Gastrocnemius medialis (tissue), 4 donors: Measurements from ENCODE around the gene GRIK3. TPM values are rescaled to one million over a fixed set of nuclear protein-coding genes. Genes with fewer than 3 reads are reported as not detected.
"Not testable (repeated sequence)": the region's sequence is repeated elsewhere in the genome, so short reads cannot be mapped to it uniquely, and the experiment has no call there.

ENCODE experiments used
- ATAC-seq, 2 donors: fragments of 150-250 bp; one replicate each; pipeline ENCODE4 v1.9.1; 2016
- DNase-seq, 2 donors: peaks; one replicate each; pipeline ENCODE4 v3.0.0-alpha.2; 2019
- H3K27ac ChIP-seq, 4 donors: fragments of 200-600 bp; sonication (generic); 1 replicate in 1 of 4; 2 replicates in 3 of 4; pipeline ENCODE4 v1.5.1; 2016 to 2018; ENCODE audit warnings: mild to moderate bottlenecking in 2 of 4, moderate library complexity in 1 of 4
- H3K27me3 ChIP-seq, 3 donors: fragments of 200-600 bp; sonication (generic) in 2 of 3; 1 replicate in 1 of 3; 2 replicates in 2 of 3; pipeline versions ENCODE4 v1.5.1 to v1.6.0; 2016 to 2019; ENCODE audit warnings: mild to moderate bottlenecking in 1 of 3, moderate library complexity in 1 of 3
- H3K36me3 ChIP-seq, 2 donors: fragments of 200-600 bp; sonication (generic) in 1 of 2; one replicate each; pipeline ENCODE4 v1.5.1; 2017 to 2018
- H3K4me1 ChIP-seq, 2 donors: fragments of 200-600 bp; sonication (generic) in 1 of 2; one replicate each; pipeline ENCODE4 v1.5.1; 2016 to 2017; ENCODE audit warnings: mild to moderate bottlenecking in 2 of 2
- H3K4me3 ChIP-seq, 4 donors: fragments of 200-600 bp; sonication (generic) in 3 of 4; 1 replicate in 1 of 4; 2 replicates in 3 of 4; pipeline ENCODE4 v1.5.1; 2016 to 2019; ENCODE audit warnings: mild to moderate bottlenecking in 2 of 4
- H3K9me3 ChIP-seq, 3 donors: fragments of 200-600 bp; sonication (generic) in 2 of 3; 1 replicate in 1 of 3; 2 replicates in 2 of 3; pipeline ENCODE4 v1.5.1; 2016 to 2019
- CTCF ChIP-seq, 5 experiments: fragments of 450-650 bp in 3 of 5; fragments of 200-600 bp in 2 of 5; sonication (generic) in 2 of 5; IDR thresholded peaks in 4 of 5; conservative IDR thresholded peaks in 1 of 5; 1 replicate in 4 of 5; 2 replicates in 1 of 5; pipeline ENCODE4 v1.5.1; 2016 to 2019; ENCODE audit warnings: antibody characterized with exemption in 5 of 5, mild to moderate bottlenecking in 3 of 5, moderate library complexity in 3 of 5
- POLR2A ChIP-seq, 2 donors: fragments of 450-650 bp; IDR thresholded peaks; one replicate each; pipeline ENCODE4 v1.6.1; 2017; ENCODE audit warnings: antibody characterized with exemption in 2 of 2, mild to moderate bottlenecking in 2 of 2, moderate library complexity in 2 of 2
- in situ Hi-C, 4 donors: fragments of 200-750 bp; cut with MboI; loops; one replicate each; pipeline versions ENCODE4 v1.15.0 to v1.8.0; 2017; ENCODE audit warnings: low sequenced_read_pairs in 4 of 4
- intact Hi-C: fragments of 100-400 bp; cut with DNase I; formaldehyde crosslinking; loops from one replicate; pipeline ENCODE4 v1.15.1; 2023; ENCODE audit warnings: low total_unique reads
- total RNA-seq, 4 donors: library from RNA; depleted of rRNA; stranded (reverse); fragments of >200 nt; gene quantifications; one replicate each; pipeline versions ENCODE4 v1.1.0 to v1.2.3, GENCODE V29; 2016

GRIK3 gene
- total RNA-seq, 4 donors from 2014 or later: 0.13 to 0.22 (median 0.13) TPM; not detected in 1

- no peak overlapping the region for H3K27ac ChIP-seq
- no peak overlapping the region for H3K4me3 ChIP-seq
- no peak for DNase-seq
- H3K4me1 ChIP-seq: no peaks in the 10 kb centered on the region
- in situ Hi-C loops (no loop called here), intact Hi-C loops (no loop called here)
- no peaks in the 10 kb centered on the region for H3K36me3 ChIP-seq
- no peak for ATAC-seq
- TF ChIP-seq POLR2A (IDR thresholded peaks at IDR 0.05) (no peak), CTCF (IDR thresholded peaks at IDR 0.05 in 4 of 5, conservative IDR thresholded peaks at IDR 0.05 in 1 of 5) (no peak)
- no peaks in the 10 kb centered on the region for H3K9me3 ChIP-seq
- peaks cover 8 to 38% (median 12%) of the 10 kb centered on the region in 3 donors for H3K27me3 ChIP-seq
Observed at GRCh38 chr1:36771240-36771639, 263.1 kb downstream of the GRIK3 start.

- no peak for TF ChIP-seq POLR2A (IDR thresholded peaks at IDR 0.05)
- TF ChIP-seq CTCF (IDR thresholded peaks at IDR 0.05 in 4 of 5, conservative IDR thresholded peaks at IDR 0.05 in 1 of 5): no peak
- Histone ChIP-seq H3K36me3 (no peaks in the 10 kb centered on the region), H3K9me3 (no peaks in the 10 kb centered on the region), H3K4me3 (no peak overlapping the region), H3K27ac (no peak overlapping the region), H3K4me1 (no peaks in the 10 kb centered on the region), H3K27me3 (peaks cover 8 to 38% (median 12%) of the 10 kb centered on the region in 3 donors)
- DNase-seq: no peak
- intact Hi-C loops: no loop called here
- no peak for ATAC-seq
- in situ Hi-C loops: no loop called here
Observed at GRCh38 chr1:36769886-36770830, 264.2 kb downstream of the GRIK3 start.

- Histone ChIP-seq H3K4me1 (no peaks in the 10 kb centered on the region), H3K9me3 (no peaks in the 10 kb centered on the region), H3K36me3 (no peaks in the 10 kb centered on the region), H3K4me3 (no peak overlapping the region), H3K27me3 (peaks cover 2 to 34% (median 12%) of the 10 kb centered on the region in 3 donors), H3K27ac (no peak overlapping the region)
- DNase-seq (no peak), ATAC-seq (no peak)
- intact Hi-C loops: no loop called here
- TF ChIP-seq CTCF (IDR thresholded peaks at IDR 0.05 in 4 of 5, conservative IDR thresholded peaks at IDR 0.05 in 1 of 5): no peak
- no peak for TF ChIP-seq POLR2A (IDR thresholded peaks at IDR 0.05)
- in situ Hi-C loops: no loop called here
Observed at GRCh38 chr1:36768486-36769178, 265.7 kb downstream of the GRIK3 start.

- H3K36me3 ChIP-seq, H3K4me1 ChIP-seq, H3K9me3 ChIP-seq, in situ Hi-C loops, intact Hi-C loops, ATAC-seq, DNase-seq, H3K27ac ChIP-seq, H3K4me3 ChIP-seq: not testable (repeated sequence)
- H3K27me3 ChIP-seq: peaks cover 0 to 26% (median 7%) of the 10 kb centered on the region in 3 donors
Observed at GRCh38 chr1:36767429-36767828, 266.9 kb downstream of the GRIK3 start.

- Histone ChIP-seq H3K27me3 (peaks cover 0 to 21% (median 7%) of the 10 kb centered on the region in 3 donors), H3K4me3 (no peak overlapping the region), H3K9me3 (no peaks in the 10 kb centered on the region), H3K36me3 (no peaks in the 10 kb centered on the region), H3K27ac (no peak overlapping the region), H3K4me1 (no peaks in the 10 kb centered on the region)
- ATAC-seq: no peak
- intact Hi-C loops (no loop called here), in situ Hi-C loops (no loop called here)
- TF ChIP-seq POLR2A (IDR thresholded peaks at IDR 0.05): no peak
- TF ChIP-seq CTCF (IDR thresholded peaks at IDR 0.05 in 4 of 5, conservative IDR thresholded peaks at IDR 0.05 in 1 of 5): no peak
- no peak for DNase-seq
Observed at GRCh38 chr1:36766481-36766880, 267.8 kb downstream of the GRIK3 start.
